ENCODE data around the gene PROX1.

Gene PROX1

DNA sequence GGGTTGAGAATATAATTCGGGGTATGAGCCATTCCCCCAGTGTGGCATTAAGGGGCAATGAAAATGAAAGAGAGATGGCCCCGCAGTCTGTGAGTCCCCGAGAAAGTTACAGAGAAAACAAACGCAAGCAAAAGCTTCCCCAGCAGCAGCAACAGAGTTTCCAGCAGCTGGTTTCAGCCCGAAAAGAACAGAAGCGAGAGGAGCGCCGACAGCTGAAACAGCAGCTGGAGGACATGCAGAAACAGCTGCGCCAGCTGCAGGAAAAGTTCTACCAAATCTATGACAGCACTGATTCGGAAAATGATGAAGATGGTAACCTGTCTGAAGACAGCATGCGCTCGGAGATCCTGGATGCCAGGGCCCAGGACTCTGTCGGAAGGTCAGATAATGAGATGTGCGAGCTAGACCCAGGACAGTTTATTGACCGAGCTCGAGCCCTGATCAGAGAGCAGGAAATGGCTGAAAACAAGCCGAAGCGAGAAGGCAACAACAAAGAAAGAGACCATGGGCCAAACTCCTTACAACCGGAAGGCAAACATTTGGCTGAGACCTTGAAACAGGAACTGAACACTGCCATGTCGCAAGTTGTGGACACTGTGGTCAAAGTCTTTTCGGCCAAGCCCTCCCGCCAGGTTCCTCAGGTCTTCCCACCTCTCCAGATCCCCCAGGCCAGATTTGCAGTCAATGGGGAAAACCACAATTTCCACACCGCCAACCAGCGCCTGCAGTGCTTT lies 9.4 kb downstream of the PROX1 start:
- in situ Hi-C loops (cut with MboI; ENCODE audit: low sequenced_read_pairs): no loop called here

DNA sequence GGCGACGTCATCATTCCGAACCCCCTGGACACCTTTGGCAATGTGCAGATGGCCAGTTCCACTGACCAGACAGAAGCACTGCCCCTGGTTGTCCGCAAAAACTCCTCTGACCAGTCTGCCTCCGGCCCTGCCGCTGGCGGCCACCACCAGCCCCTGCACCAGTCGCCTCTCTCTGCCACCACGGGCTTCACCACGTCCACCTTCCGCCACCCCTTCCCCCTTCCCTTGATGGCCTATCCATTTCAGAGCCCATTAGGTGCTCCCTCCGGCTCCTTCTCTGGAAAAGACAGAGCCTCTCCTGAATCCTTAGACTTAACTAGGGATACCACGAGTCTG lies 10.0 kb downstream of the PROX1 start:
- in situ Hi-C loops (cut with MboI; ENCODE audit: low sequenced_read_pairs): no loop called here

DNA sequence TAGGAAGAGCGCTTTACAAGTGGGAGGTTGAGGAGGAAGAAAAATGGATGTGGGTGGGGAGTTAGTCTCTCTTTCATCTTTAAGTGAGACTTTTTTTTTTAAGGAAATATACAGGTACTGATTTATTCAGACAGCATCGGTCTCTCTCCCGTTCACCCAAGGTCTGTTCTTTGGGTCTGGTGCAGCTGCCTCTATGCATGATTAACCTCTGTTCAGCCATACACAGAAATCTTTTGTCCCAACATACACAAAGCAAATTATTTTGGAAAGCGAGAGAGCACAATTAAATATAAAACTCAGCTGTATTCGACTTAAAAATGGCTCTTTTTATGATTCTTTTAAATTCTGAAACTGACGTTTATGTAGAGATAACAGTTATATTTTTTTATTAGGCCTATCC lies 11.0 kb downstream of the PROX1 start:
- in situ Hi-C loops (cut with MboI; ENCODE audit: low sequenced_read_pairs): no loop called here

DNA sequence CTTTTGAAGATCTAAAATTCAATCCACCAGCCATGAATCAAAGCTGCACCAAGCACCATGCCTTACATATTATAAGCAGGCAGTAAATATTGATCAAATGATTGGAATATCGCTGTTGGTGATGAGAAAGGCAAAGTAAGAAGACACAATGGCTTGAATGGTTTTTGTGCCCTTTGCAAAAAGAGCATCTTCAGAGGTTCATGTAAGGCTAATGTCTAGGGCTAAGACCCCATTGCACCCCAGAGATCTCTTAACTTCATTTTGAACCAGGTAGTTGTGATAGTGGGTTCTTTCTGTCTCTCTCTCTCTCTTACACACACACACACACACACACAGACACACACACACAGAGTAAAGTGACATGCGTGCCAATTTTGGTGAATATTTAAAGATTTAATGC lies 12.0 kb downstream of the PROX1 start:
- in situ Hi-C loops (cut with MboI; ENCODE audit: low sequenced_read_pairs): no loop called here

DNA sequence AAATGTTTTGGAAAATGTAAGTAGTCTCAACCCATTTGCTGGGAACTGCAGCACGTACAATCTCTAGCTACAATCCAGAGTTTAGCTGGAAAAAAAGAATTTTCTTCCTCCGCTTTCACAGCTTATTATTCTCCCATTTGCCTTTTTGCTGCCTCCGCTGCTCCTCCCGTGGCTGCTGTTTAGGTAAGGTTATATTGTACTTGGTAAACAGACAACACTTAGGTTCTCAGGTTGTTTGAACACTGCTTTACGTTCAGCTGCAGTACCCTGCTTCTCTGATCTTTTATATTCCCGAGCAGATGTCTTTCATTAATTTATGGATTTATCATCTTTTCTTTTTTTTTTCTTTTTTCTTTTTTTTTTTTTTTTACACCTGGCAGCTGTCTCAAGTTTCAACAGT lies 14.3 kb downstream of the PROX1 start:
- in situ Hi-C loops (cut with MboI; ENCODE audit: low sequenced_read_pairs): no loop called here

DNA sequence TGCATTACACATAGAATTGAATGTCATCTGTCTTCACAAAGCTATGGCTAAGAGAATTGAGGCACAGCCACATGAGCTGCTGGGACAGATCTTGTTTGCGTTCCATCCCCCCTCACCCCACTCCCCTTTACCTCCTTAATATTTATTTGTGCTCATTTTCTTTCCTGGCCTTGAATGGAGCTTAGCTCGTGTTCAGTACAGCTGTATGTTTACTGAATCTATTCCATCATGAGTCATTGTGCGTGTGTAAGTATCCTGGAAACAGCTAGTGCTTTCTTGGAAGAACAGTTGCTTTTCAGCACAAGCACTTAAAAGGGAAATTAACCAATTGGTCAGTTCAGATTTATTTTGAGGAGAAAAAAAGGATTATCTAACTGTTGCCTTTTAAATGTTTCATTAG lies 14.7 kb downstream of the PROX1 start:
- in situ Hi-C loops (cut with MboI; ENCODE audit: low sequenced_read_pairs): no loop called here

DNA sequence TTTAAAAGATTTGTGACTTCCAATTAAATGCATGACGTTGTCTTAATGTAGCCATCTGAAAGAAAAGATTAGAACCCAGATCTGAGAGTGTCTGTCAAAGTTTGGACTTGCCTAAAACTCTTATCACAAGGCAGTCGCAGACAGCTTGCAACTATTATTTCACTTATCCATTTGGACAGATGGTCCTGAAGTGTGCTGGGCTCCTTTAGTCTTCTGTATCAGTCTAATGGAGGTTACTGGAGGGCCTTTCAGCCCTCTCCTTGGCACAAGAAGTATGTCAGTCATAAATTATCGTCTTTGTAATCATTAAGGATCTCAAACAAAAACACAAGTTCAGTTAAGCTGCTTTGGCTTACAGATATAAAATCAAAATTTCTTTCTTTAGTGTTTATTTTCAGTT lies 15.5 kb downstream of the PROX1 start:
- in situ Hi-C loops (cut with MboI; ENCODE audit: low sequenced_read_pairs): no loop called here

DNA sequence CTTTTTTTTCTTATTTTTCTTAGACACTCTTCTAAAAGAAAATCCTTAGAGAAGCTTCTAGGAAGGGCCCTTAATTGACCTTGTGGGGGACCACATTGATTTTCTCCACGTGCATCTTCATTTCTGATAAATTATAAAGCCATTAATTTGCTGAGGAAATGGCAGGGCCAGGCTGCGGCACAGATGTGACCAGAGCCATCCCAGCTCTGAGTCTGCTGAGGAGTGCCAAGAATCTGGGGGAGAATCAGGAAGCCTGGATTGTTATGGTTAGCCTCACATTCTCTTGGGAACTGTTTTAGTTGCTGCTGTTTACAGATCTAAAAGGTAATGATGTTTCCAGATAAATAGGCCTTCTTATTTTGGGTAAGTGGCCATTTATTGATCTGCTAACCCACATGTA lies 16.2 kb downstream of the PROX1 start:
- in situ Hi-C loops (cut with MboI; ENCODE audit: low sequenced_read_pairs): no loop called here

DNA sequence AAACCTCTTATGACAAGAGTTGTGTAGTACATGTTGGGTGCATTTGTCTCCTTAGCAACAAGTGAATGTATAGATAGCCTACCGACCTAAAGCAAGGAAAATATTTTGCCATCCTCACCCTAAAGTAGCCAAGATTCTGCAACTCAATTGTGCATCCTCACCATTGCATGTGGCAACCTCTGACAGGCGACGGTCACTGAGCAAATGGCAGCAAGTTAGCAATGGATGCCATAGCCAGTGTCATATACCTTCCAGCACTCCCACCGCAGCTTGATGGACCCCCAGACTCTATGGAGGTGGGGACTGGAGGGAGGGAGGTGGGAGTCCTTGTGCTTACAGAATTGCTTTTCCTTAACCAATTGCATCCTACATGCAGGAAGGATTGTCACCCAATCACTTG lies 17.0 kb downstream of the PROX1 start:
- in situ Hi-C loops (cut with MboI; ENCODE audit: low sequenced_read_pairs): no loop called here

DNA sequence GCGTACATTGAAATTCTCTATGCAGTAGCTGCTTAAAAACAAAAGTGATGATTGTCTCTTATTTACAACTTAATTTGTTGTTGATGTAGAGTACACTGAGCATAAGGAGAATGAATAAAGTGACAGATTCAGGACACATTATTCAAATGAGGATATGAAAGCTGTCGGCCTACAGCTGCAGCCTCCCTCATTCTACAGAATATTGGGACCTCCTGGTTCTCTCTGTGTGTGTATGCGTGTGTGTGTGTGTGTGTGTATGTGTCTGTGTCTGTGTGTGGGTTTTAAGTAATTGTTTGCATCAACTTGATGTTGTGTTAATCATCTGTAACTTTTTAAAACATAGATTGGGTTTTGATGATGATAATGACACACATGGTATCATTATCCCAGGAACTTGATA lies 17.9 kb downstream of the PROX1 start:
- in situ Hi-C loops (cut with MboI; ENCODE audit: low sequenced_read_pairs): no loop called here

DNA sequence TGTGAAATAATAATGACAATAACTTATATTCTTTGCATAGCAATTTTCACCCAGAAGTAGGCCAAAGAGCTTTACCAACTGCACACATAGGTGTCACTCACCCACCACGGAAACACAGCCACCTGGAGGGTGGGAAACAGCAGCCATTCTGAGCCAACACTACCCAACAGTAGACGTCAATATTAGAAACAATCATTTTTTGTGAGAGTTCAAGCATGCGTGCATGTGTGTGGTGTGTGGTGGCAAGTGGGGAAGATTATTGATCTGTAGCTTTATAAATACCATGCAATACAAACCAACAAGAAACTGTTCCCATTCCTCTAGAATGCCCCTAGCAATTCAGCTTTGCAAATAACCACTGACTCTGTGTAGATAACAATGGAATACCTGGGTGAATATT lies 19.1 kb downstream of the PROX1 start:
- in situ Hi-C loops (cut with MboI; ENCODE audit: low sequenced_read_pairs): no loop called here

DNA sequence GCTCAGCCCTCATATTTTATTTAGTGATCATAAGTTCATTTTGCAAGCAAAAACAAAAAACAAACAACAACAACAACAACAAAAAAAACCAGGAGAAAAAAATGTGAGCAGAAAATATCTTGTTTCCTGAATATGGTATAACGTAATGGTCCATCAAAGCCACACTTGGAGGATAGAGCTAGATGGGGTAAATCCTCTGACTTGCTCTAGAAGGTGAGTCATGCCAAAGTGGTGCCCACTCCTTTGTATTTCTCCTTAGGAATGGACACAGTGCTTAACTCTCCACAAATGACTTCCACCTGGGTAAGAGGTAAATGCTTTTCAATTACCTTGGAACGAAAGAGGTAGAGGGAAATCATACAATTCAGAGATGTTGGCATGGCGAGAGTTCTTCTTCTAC lies 20.6 kb downstream of the PROX1 start:
- in situ Hi-C loops (cut with MboI; ENCODE audit: low sequenced_read_pairs): no loop called here

DNA sequence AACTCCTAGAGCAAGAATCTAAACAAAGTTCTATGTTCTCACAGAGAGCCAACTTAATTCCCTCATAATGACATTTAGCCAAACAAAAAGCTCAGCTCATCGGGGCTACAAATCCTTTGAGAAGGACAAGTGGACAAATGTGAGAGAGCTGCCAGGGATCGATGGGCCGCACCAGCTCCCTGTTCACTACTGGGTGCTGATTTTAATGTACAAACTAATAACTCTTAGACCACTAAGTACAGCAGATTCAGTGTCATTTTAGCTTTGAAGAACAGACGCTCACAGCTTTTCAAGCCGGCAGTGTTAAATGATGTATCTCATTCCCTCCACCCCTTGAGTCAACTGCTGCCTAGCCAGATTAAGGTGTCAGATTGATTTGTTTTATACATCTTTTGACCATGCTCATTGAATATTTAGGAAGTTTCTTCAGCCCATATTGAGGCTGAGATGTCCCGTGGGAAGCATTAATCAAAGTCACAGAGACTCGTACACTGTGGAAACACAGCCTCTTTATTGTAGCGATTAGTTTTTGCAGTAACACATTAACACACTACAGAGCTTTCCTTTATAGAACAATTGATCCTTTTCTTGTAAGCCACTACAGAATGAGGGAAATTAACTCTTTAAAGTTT lies 21.1 kb downstream of the PROX1 start:
- in situ Hi-C loops (cut with MboI; ENCODE audit: low sequenced_read_pairs): no loop called here

DNA sequence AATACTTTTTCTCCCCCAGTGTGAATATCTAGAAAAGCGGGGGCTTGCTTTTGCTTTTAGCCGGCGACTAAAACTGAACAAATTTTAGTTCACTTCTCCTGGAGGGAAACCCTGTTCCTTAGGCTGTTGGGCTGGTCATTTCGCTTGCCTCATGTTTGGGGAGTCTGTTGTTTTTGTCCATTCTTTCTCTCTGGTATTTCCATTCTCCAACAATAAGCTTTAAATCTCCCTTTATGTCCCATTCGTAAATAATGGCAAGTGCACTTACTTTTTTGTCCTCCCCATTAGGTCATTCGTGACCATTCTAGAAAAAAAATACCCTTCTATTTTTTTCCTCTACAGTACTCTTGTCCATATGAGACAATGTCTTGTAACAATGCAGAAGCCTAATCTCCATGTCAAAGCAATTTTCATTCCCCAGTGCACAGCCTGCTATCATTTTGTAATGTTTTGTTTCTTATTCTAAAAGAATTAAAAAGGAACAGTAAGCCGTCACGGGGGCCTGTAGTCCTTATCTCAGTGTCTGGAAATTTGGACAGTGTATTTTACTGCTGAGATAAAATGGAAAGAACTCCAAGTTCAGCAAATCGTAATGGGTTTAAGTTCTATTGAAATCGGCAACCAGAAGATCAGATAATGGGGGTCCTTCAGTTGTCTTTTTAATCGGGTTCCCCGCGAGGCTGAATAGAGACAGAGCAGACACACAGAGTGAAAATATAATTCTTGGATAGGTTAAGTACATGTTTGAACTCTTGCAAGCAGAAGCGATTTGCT lies 21.8 kb downstream of the PROX1 start:
- in situ Hi-C loops (cut with MboI; ENCODE audit: low sequenced_read_pairs): no loop called here

DNA sequence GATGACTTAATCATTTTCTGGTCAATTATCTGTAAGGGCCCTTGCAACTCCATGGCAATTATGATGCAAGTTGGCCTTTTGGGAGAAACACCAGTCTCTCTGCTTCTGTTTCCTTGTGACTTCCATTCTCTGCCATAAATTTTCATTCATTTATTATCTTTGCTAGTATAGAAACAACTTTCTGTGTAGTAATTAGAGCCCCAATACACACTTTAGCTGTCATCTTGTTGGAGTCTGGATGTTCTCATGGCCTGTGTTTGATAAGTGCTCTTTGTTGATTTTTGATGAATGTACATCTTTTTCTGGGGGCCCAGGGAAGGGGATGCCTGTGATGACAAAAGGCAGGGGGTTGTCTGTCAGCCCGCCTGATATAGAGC lies 22.4 kb downstream of the PROX1 start:
- in situ Hi-C loops (cut with MboI; ENCODE audit: low sequenced_read_pairs): no loop called here

DNA sequence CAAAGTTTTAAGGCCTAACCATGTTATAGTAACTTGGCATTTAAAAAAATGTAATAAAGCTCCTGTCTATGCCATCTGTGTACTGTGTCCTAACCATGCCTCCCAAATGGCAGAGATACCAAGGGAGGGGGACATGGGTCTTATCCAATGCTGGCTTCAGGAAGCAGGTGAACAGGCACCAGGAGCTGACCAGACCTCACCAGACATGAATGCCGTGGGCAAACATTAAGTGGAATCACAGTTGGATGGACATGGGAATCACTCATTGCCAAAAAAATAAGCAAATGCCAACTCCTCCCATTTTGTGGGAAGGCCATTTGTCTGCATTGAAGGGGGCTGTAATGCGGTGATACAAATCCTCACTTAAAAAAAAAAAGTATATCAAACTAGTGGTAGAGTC lies 22.9 kb downstream of the PROX1 start:
- in situ Hi-C loops (cut with MboI; ENCODE audit: low sequenced_read_pairs): no loop called here

DNA sequence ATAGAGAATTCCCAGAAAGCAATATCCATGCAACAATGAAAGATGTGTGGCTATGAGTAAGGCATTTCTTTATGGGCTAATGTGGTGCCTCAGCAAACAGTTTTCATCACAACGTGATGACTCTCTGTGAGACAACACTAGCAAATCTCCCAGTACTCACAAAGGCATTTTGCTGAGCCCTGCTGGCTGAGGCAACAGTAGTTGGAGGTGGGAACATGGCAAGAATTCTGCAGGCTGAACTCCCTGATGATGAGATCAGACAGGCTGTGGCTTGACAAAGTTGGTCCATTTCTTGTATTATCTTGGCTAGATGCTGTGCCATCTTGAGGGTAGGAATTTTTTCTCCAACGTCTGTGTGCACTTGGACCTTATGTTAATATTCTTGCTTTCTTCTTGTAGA lies 24.6 kb downstream of the PROX1 start:
- in situ Hi-C loops (cut with MboI; ENCODE audit: low sequenced_read_pairs): no loop called here

DNA sequence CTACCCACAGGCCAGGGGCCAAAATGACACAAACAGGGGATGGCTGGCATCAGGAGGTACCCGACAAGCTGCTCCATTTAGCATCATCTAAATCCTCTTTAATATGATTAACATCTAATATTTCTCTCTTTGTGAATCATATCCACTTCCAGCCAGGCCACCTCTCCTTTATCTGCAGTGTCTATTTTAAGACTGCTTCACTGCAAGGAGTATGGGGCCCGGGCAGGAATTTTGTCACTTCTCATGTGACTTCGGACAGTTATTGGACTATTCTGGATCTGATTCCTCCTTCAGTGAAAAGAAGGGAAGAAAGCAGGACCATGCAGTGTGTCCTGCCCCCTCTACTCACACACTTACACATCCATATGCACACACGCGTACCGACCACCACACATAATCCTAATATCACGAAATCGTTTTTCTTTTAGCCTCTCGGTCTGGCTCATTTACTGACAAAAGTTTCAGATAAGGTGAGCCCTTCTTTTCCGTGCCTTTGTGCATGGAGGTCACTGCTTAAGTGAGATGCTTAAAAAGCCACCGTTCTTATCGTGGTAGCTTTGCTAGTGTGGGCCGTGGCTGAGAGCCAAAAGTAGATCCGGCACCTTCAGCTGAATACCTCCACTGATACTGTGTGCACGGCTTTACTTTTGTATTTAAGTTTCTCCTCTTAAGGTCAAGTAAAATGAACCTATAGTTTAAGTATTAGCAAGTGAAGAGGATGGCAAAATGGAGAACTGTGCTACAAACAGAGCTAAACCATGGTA lies 26.0 kb downstream of the PROX1 start:
- in situ Hi-C loops (cut with MboI; ENCODE audit: low sequenced_read_pairs): no loop called here

DNA sequence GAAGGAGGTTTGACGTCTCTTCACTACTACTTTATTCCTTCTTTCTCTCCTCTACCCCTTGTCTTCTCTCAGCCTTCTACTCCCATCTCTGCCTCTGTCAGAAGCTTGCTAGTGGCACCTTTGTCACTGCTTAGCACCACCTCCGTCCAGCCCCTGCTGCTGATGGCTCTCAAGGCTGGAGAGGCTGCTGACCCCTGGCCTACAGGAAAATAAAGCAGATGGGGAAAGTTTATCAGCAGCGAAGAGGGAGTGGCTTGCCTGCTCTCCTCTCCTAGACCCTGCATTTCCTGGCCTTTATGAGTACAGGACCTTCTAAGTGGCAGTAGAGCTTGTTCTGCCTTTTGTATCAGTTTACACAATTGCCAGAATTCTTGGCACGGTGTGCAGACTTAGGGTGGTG lies 27.0 kb downstream of the PROX1 start:
- in situ Hi-C loops (cut with MboI; ENCODE audit: low sequenced_read_pairs): no loop called here

DNA sequence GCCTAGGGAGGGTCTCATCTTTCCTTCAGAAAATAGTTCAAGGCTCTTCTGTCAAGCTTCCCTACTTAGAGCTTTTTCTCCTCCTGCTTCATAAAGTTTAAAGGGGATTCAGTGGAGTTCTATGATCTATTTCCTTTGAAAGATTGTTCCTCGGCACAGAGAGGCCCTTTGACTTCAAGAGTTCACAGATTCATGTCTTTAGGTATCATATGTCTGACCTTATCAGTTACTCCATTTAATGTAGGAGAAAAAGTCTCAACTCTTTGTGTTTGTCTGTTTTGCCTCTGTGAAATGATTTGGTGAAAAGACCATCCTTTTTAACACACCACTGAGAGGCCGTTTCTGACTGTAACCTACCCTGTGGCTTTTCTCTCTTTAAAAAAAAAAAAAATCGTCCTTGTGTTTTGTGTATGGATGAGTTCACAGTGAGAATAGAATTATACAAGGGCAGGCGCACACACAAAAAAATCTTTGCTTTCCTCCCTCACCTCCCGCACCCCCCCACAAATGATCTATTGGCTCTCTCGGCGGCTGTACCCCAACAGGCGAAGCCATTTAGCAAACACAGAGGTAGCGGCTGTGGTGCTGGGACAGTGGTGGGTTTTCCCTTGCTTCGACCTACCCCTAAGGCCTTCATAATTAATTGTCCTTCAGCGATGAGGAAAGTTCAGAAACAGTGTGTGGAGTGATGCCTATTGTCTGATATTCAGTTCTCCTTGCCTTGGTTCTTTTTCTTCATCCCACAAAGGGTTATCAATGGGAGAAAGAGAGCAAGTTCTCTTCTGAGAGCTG lies 29.6 kb downstream of the PROX1 start:
- in situ Hi-C loops (cut with MboI; ENCODE audit: low sequenced_read_pairs): no loop called here

Measured in HL-60/S4 (cell line).